Skeletal muscle satellite cell (primary cell): ENCODE results near the gene RFC2.

Source experiments
- H3K27me3 ChIP-seq: 2 replicates; pipeline ENCODE4 v1.7.0; 2013; ENCODE audit warnings: low read length; ENCODE audit not compliant: control insufficient read depth, insufficient read depth
- H3K36me3 ChIP-seq: 2 replicates; pipeline ENCODE4 v1.7.0; 2013; ENCODE audit warnings: mild to moderate bottlenecking, control low read depth, low read length; ENCODE audit not compliant: insufficient read depth
- H3K4me1 ChIP-seq: 2 replicates; pipeline ENCODE4 v1.7.0; 2013; ENCODE audit warnings: low read length; ENCODE audit not compliant: control insufficient read depth, insufficient read depth
- H3K4me2 ChIP-seq: 2 replicates; pipeline ENCODE4 v1.7.0; 2013; ENCODE audit warnings: mild to moderate bottlenecking, low read length
- H3K4me3 ChIP-seq: 2 replicates; pipeline ENCODE4 v1.7.0; 2013; ENCODE audit warnings: low read length
- H3K9ac ChIP-seq: 2 replicates; pipeline ENCODE4 v1.7.0; 2013; ENCODE audit warnings: mild to moderate bottlenecking, low read depth, low read length, moderate library complexity
- H3K9me3 ChIP-seq: replicated peaks from 2 replicates; pipeline ENCODE4 v1.7.0; 2013; ENCODE audit warnings: mild to moderate bottlenecking, control low read depth, low read length

The RFC2 gene

DNA sequence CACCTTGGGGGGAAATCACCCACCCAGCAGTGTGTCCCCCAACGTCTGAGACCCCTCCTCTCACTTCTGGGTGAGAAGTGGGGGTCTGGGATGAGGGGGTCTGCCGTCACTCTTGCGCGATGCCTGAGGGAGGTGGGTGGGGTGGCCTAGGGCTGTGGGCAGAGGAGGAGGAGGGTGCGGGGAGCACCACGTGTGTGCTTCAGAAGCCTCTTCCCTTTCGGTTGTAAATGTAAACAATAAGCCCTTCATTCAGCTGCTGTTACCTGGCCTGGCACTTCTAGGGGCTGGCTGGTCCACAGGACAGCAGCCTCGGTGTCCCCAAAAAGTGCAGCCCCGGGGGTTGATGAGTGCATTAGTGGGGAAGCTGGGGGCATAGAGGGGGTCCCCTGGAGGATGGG lies 36.4 kb upstream of the RFC2 start:
- Histone ChIP-seq H3K4me3 (peak overlapping the region; percentile 99), H3K9ac (peak overlapping the region; percentile 95), H3K36me3 (no peaks in the 10 kb centered on the region), H3K27me3 (no peaks in the 10 kb centered on the region), H3K4me2 (peak overlapping the region; percentile 99), H3K4me1 (peaks cover 20% of the 10 kb centered on the region), H3K9me3 (no peaks in the 10 kb centered on the region)

DNA sequence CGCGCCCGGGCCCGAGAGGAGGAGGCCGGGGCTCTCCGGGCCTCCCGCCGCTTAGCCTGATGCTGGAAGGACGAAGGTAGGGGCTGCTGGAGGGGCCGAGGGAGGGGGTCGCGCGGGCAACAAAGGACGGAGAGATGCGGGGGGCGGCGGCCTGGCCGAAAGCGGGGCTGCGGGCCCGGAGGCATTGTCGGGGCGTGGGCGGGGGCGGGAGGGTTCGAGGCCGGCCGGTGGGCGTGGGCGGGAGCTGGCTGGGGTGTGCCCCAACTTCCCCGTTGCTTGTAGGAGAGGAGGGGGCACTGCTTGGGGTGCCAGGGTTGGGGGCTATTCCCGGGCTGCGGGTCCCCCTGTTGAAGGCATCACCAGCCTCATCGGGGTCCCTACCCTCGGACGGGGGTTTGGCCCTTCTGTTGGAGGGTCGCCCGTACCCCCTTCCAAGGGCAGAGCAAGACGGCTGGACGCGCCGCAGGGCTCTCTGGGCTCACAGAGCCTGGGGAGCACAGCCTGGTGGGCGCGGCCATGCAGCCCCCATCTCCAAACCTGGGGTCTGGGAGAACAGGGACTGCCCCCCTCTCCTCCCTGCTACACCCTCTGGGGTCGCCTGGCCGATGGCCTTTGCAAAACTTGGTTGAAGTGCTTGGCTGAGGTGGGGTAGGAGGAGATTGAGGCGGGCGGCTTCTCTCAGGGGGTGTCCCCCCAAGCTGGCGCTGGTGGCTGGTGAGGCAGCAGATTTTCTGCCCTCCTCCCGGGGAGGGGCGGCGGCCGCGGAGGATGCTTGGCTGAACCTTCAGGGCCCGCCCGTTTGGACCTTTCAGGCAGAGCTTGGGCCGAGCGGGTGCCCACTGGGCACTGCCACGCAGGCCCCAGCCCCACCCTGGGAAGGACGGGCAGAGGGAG lies 35.7 kb upstream of the RFC2 start:
- H3K27me3 ChIP-seq, result no peaks in the 10 kb centered on the region

DNA sequence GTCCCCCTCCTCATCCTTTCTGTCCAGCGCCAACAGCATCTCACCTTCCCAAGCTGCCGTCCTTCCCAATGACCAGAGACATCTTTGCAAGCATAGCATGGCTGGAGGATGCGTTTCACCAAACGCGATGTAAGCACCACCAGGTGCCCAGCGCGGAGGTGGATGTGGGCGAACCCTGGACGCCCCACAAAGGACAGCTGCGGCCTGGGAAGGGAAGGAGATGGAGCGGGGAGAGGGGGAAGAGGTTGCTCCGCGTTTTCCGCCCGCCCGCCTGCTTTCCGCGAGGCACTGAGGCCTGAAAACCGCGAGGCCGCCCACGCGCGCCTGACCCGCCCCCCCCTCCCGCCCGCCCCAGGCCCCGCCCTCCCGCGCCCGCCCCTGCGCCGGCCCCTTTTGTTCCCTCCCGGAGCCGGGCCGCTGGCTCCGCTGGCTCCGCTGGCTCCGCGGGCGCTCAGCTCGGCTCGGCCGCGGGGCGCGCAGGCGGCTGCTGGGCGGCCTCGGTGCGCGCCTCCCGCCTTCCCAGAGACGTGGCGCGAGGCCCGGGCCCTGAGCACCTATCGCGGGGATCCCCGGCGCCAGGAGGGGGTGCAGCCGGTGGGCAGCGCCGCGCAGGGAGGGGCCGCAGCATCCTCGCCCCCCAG lies 34.9 kb upstream of the RFC2 start, which contains the start of gene CLIP2:
Gene CLIP2, plus strand, starts transcription at position 390 of the 641 bp plus-strand sequence. CDS start 28,140 bp downstream, outside the sequence.
- peak within 1 kb of the TSS; percentile 99 for H3K4me2 ChIP-seq
- H3K27me3 ChIP-seq, result no peaks in the 10 kb centered on the region
- H3K4me3 ChIP-seq, result peak within 1 kb of the TSS; percentile 99
- peak within 1 kb of the TSS; percentile 95 for H3K9ac ChIP-seq
- no peaks in the 10 kb centered on the region for H3K36me3 ChIP-seq
- H3K4me1 ChIP-seq, result peaks cover 20% of the 10 kb centered on the region
- no peaks in the 10 kb centered on the region for H3K9me3 ChIP-seq

More for the DNA sequence above, 35.7 kb upstream of the RFC2 start:
- Histone ChIP-seq H3K4me1 (peaks cover 20% of the 10 kb centered on the region), H3K4me3 (peak overlapping the region; percentile 99), H3K4me2 (peak overlapping the region; percentile 99), H3K9me3 (no peaks in the 10 kb centered on the region), H3K36me3 (no peaks in the 10 kb centered on the region), H3K9ac (peak overlapping the region; percentile 95)

DNA sequence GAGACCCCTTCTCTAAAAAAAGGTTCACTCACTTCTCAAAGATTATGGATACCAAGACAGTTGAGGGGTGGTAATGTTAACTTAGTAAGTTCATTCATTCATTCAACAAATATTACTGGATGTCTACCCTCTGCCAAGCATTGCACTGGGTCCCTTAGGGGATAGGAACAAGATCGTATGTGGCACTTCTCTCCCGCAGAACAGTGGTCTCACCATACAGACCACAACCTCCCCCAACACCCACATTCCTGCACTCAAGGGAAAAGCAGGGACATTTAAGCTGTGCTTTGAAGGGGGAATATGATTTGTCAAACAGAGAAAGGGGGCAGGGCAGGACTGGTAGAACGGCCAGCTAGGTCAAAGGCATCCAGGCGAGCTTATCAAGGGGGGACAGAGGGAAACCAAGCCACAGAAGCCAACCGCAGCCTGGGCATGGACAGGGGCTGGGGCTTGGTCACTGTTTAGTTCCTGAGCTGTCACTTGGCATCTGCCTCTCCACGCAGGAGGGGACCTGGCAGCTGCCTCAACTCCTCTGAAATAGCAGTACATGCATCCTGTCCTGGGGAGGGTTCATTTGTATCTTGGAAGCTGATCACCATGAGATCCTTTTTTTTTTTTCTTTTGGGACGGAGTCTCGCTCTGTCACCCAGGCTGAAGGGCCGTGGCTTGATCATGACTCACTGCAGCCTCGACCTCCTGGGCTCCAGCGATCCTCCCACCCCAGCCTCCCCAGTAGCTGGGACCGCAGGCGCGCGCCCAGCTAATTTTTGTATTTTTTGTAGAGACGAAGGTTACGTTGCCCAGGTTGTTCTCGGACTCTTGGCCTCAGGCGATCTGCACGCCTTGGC lies 34.1 kb upstream of the RFC2 start:
- Histone ChIP-seq H3K4me3 (peak overlapping the region; percentile 73), H3K4me1 (peaks cover 20% of the 10 kb centered on the region), H3K4me2 (peak overlapping the region; percentile 88), H3K36me3 (no peaks in the 10 kb centered on the region), H3K27me3 (no peaks in the 10 kb centered on the region), H3K9me3 (no peaks in the 10 kb centered on the region), H3K9ac (peak overlapping the region; percentile 65)

DNA sequence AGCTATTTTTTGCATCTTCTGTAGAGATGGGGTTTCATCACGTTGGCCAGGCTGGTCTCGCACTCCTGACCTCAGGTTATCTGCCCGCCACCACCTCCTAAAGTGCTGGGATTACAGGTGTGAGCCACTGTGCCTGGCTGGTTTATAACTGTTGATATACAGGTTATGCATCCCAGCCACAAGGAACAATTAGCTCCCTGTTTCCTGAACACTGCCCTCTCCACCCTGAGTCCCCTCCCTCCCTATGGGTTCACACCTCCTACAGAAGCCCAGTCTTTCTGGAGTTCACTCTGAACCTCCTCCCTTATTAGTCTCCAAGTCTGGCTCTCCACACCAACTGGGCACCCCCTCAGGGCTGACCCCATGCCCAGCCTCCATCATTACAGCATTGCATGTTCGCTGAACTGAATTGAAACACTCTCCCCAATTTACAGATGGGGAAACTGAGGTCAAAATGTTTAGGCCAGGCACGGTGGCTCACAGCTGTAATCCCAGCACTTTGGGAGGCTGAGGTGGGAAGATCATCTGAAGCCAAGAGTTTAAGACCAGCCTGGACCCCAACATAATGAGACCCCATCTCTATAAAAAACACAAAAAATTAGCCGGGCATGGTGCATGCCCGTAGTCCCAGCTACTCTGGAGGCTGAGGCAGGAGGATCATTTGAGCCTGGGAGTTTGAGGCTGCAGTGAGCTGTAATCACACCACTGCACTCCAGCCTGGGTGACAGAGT lies 33.3 kb upstream of the RFC2 start:
- Histone ChIP-seq H3K4me3 (no peak overlapping the region), H3K36me3 (no peaks in the 10 kb centered on the region), H3K27me3 (no peaks in the 10 kb centered on the region), H3K9me3 (no peaks in the 10 kb centered on the region), H3K4me1 (peaks cover 20% of the 10 kb centered on the region), H3K9ac (no peak overlapping the region), H3K4me2 (no peak overlapping the region)

DNA sequence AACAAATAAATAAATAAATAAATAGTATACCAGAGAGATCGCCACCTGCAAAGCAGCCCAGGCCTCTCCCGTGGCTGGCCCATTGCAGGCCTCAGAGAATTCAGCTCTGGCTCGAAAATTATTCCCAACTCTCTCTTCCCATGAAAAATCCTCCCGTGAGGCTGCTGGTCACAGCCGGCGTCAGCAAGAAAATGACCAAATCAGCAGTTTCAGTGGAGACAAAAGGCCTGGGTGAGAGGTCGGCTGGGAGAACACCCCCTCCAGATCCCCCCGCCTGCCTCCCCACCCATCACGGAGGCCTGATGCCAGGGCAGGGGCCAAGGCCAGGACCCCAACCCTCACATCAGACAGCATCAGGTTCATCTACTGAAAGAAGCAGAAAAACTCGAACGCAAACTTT lies 31.9 kb upstream of the RFC2 start:
- Histone ChIP-seq H3K27me3 (no peaks in the 10 kb centered on the region), H3K36me3 (no peaks in the 10 kb centered on the region), H3K4me1 (peaks cover 23% of the 10 kb centered on the region), H3K4me2 (no peak overlapping the region), H3K4me3 (no peak overlapping the region), H3K9me3 (no peaks in the 10 kb centered on the region), H3K9ac (no peak overlapping the region)

DNA sequence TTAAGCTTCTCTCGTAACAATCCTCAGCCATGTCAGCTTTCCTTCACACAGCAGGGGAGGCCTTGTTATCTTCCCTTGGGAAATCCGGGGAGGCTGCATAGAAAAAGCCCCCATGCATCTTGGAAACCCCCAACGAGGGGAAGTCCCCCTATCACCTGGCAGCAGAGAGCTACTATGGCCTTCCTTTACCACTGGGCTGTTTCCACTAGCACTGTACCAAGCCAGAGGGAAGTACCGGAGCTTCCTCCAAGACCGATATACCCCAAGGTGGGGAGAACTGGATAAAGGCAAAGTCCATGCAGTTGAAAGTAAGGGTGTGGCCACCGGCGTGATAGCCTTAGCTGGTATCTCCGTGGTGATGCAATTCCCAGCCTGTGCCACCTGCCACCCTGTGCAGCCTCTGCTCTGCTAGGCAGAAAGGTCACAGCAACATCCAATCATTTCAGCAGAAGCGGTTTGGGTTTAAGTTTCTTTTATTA lies 30.6 kb upstream of the RFC2 start:
- no peaks in the 10 kb centered on the region for H3K27me3 ChIP-seq

DNA sequence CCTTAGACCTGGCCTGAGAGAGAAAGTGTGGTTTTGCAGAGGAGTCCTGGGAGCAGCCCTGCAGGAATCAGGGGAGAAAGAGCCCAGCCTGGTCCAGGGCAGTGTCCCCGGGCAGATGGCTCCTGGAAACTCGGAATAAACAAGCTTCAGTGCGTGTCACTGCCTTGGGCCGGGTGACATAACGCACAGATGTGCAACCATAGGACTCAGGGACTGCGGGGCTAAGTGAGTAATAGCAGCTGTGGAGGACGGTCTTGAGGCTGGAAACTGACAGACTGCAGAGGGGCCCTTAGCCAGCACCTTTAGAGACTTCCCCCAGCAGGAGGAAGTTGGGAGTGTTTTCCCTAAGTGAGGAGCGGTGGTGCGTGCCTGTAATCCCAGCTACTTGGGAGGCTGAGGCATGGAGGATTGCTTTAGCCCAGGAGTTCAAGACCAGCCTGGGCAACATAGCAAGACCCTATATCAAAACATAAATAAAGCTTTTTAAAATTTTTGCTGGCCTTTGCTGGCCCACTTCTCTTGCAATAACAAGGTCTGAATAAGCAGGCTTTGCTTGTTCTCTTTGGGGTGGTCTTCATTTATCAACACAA lies 29.8 kb upstream of the RFC2 start:
- Histone ChIP-seq H3K36me3 (no peaks in the 10 kb centered on the region), H3K9ac (no peak overlapping the region), H3K4me2 (no peak overlapping the region), H3K4me3 (no peak overlapping the region), H3K27me3 (no peaks in the 10 kb centered on the region), H3K9me3 (no peaks in the 10 kb centered on the region), H3K4me1 (peaks cover 31% of the 10 kb centered on the region)

More for the DNA sequence above, 30.6 kb upstream of the RFC2 start:
- no peak overlapping the region for H3K4me3 ChIP-seq
- H3K36me3 ChIP-seq, result no peaks in the 10 kb centered on the region
- peaks cover 28% of the 10 kb centered on the region for H3K4me1 ChIP-seq
- H3K9me3 ChIP-seq, result no peaks in the 10 kb centered on the region
- no peak overlapping the region for H3K9ac ChIP-seq
- H3K4me2 ChIP-seq, result no peak overlapping the region

DNA sequence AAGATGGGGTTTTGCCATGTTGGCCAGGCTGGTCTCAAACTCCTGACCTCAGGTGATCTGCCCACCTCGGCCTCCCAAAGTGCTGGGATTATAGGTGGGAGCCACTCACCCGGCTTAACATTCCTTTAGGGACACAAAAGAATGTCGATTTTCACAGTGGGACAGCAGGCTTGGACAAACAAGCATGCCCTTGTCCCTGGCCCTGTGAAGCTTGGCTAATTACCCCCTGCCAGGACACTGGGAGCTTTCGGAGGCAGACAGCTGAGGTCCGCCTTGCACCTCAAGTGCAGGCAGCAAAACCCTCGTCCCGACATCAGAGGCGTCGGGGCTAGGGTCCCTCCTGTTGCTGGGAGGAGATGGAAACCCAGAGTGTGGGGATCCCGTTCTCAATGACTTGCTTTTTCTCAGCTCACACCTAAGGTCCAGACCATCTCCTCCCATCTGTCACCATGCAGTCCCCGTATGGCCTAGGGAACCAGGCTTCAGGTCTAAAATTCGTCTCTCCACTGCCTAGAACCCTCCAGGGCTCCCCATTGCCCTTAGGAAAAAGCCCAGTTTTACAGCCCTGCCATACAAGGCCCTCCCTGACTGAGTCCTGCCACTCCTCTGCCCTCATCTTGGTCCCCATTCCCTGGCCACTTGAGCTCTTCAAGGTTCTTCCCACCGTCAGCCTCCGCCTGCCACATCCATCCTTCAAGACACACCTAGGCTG lies 28.7 kb upstream of the RFC2 start:
- no peaks in the 10 kb centered on the region for H3K9me3 ChIP-seq
- no peak overlapping the region for H3K4me3 ChIP-seq
- H3K9ac ChIP-seq, result no peak overlapping the region
- H3K4me2 ChIP-seq, result no peak overlapping the region
- no peaks in the 10 kb centered on the region for H3K27me3 ChIP-seq
- H3K4me1 ChIP-seq, result peaks cover 21% of the 10 kb centered on the region
- H3K36me3 ChIP-seq, result no peaks in the 10 kb centered on the region

DNA sequence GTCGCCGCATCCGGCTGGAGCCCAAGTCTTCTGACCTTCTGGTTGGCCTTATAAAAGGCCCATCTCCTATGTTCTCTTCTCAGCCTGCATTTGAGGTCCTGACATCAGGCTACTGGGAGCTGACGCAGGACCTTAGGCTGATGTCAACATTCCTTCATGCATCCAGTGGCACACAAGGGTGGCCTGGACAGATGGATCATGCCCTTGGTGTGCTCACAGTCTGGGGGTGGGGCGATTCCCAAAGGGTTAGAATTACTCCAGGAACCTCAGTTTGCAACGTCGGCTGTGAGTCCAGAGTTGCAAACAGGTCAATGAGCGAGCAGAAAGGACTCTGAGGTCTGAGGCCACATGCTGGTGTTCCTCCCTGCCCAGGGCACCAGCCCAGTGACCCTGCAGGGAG lies 26.8 kb upstream of the RFC2 start:
- no peak overlapping the region for H3K4me3 ChIP-seq
- no peaks in the 10 kb centered on the region for H3K36me3 ChIP-seq
- no peak overlapping the region for H3K4me2 ChIP-seq
- no peaks in the 10 kb centered on the region for H3K9me3 ChIP-seq
- H3K4me1 ChIP-seq, result peaks cover 21% of the 10 kb centered on the region
- H3K9ac ChIP-seq, result no peak overlapping the region
- H3K27me3 ChIP-seq, result no peaks in the 10 kb centered on the region
